K562 (cell line): ENCODE results near the gene ARNT2. TPM values are rescaled to one million over a fixed set of nuclear protein-coding genes. Genes with fewer than 3 reads are reported as not detected.

Experiments used
- ATAC-seq: fragments of 200-7000 bp; cut with Tn5 transposase; 3 replicates; pipeline ENCODE4 v1.9.1; 2020; ENCODE audit warnings: moderate library complexity
- BruUV-seq: library from RNA; stranded (reverse); fragments of 400-500 nt; replicated peaks from 2 replicates; lab custom pipeline; 2021; lab: Mats Ljungman, UMichigan
- CTCF ChIA-PET: fragments of 300-600 bp; formaldehyde crosslinking; extraction: SDS; loops from one replicate; lab custom pipeline; 2021; ENCODE audit warnings: low intra/inter-chr PET ratio; lab: Yijun Ruan, JAX
- POLR2A ChIA-PET: fragments of 300-600, 350-650 bp; sonication (Branson Sonifier 250); formaldehyde crosslinking; extraction: SDS; loops from one replicate; lab custom pipeline; 2021; ENCODE audit warnings: antibody characterized with exemption, inconsistent platforms; lab: Yijun Ruan, JAX
- DNase-seq, 4 experiments: peaks; one replicate each; pipeline versions ENCODE4 v3.0.0 to v3.0.0-alpha.2; 2011 to 2018; ENCODE audit warnings: low spot score in 3 of 4, mixed read lengths in 3 of 4; ENCODE audit errors: extremely low read depth in 1 of 4
- FAIRE-seq: peaks from 2 replicates; lab custom pipeline; 2011; peaks lifted over from hg19 to GRCh38; lab: Jason Lieb, UNC
- H2AFZ ChIP-seq: 2 replicates; pipeline ENCODE4 v1.6.0; 2011; ENCODE audit warnings: low read depth, low read length, control low read depth, inconsistent platforms
- H3K27ac ChIP-seq: fragments of 200-600 bp; 3 replicates; pipeline ENCODE4 v1.8.0; 2011; ENCODE audit warnings: low read depth, mild to moderate bottlenecking, control low read depth, inconsistent platforms, low read length, moderate library complexity, mixed read lengths; ENCODE audit errors: extremely low read depth
- H3K27me3 ChIP-seq, 2 experiments: fragments of 300-600 bp in 1 of 2; 2 replicates in 1 of 2; 3 replicates in 1 of 2; pipeline versions ENCODE4 v1.6.0 to v1.8.0; 2011; ENCODE audit warnings: inconsistent platforms in 2 of 2, low read length in 2 of 2, mild to moderate bottlenecking in 1 of 2, mixed read lengths in 1 of 2, moderate library complexity in 1 of 2; ENCODE audit not compliant: control insufficient read depth in 2 of 2, insufficient read depth in 2 of 2
- H3K36me3 ChIP-seq: fragments of 300-600 bp; 3 replicates; pipeline ENCODE4 v1.8.0; 2011; ENCODE audit warnings: mild to moderate bottlenecking, low read length, inconsistent platforms; ENCODE audit not compliant: control insufficient read depth, insufficient read depth
- H3K4me1 ChIP-seq, 2 experiments: fragments of 200-600 bp in 1 of 2; replicated peaks in 1 of 2; 2 replicates in 1 of 2; 3 replicates in 1 of 2; pipeline versions ENCODE4 v1.5.1 to v1.8.0; 2011; ENCODE audit warnings: inconsistent platforms in 2 of 2, low read length in 2 of 2, mild to moderate bottlenecking in 1 of 2, mixed read lengths in 1 of 2, moderate library complexity in 1 of 2; ENCODE audit not compliant: control insufficient read depth in 2 of 2, insufficient read depth in 2 of 2
- H3K4me2 ChIP-seq: 2 replicates; pipeline ENCODE4 v1.6.1; 2011; ENCODE audit warnings: low read length, control low read depth, inconsistent platforms, mixed read lengths; ENCODE audit not compliant: insufficient read depth
- H3K4me3 ChIP-seq: fragments of 200-600 bp; sonication (generic), shearing (Covaris generic); 2 replicates; pipeline ENCODE4 v1.5.1; 2016; ENCODE audit warnings: control low read depth, inconsistent platforms
- H3K79me2 ChIP-seq: fragments of 200-600 bp; 3 replicates; pipeline ENCODE4 v1.8.0; 2011; ENCODE audit warnings: low read length, inconsistent platforms; ENCODE audit not compliant: control insufficient read depth, insufficient read depth
- H3K9ac ChIP-seq, 2 experiments: 2 replicates each; pipeline versions ENCODE4 v1.6.0 to v1.6.1; 2011; ENCODE audit warnings: low read depth in 2 of 2, low read length in 2 of 2, control low read depth in 1 of 2, inconsistent platforms in 1 of 2, mild to moderate bottlenecking in 1 of 2, mixed read lengths in 1 of 2; ENCODE audit not compliant: insufficient read depth in 1 of 2
- H3K9me1 ChIP-seq: one replicate; pipeline ENCODE4 v1.6.0; 2011; ENCODE audit warnings: inconsistent platforms, mild to moderate bottlenecking, low read length, moderate library complexity; ENCODE audit not compliant: control insufficient read depth, insufficient read depth
- H3K9me3 ChIP-seq: replicated peaks from 2 replicates; pipeline ENCODE4 v1.5.1; 2011; ENCODE audit warnings: low read depth, low read length, inconsistent platforms; ENCODE audit not compliant: control insufficient read depth, insufficient read depth
- H4K20me1 ChIP-seq: replicated peaks from 2 replicates; pipeline ENCODE4 v1.6.1; 2011; ENCODE audit warnings: low read length, inconsistent platforms, mixed read lengths; ENCODE audit not compliant: control insufficient read depth, insufficient read depth
- CBX3 ChIP-seq, 2 experiments: IDR thresholded peaks; 1 replicate in 1 of 2; 2 replicates in 1 of 2; pipeline ENCODE4 v1.6.1; 2012; ENCODE audit warnings: inconsistent platforms in 2 of 2, low read length in 2 of 2, borderline replicate concordance in 1 of 2, control low read depth in 1 of 2
- CEBPG ChIP-seq, 3 experiments: fragments of 200-800 bp in 1 of 3; sonication (Bioruptor generic) in 1 of 3; sonication (generic) in 1 of 3; formaldehyde crosslinking in 1 of 3; IDR thresholded peaks in 2 of 3; conservative IDR thresholded peaks in 1 of 3; 2 replicates each; pipeline versions ENCODE4 v1.6.1 to v1.8.0; 2016 to 2022; ENCODE audit warnings: missing compliant biosample characterization in 2 of 3, missing genetic modification characterization in 2 of 3, mild to moderate bottlenecking in 1 of 3, missing genetic modification reagents in 1 of 3
- CHD4 ChIP-seq: fragments of 200-600 bp; sonication (generic); IDR thresholded peaks from 3 replicates; pipeline ENCODE4 v1.6.1; 2012; ENCODE audit warnings: low read depth, mild to moderate bottlenecking, mixed read lengths, low read length, inconsistent platforms; ENCODE audit not compliant: insufficient read depth, insufficient replicate concordance, poor library complexity, severe bottlenecking
- ETV6 ChIP-seq, 3 experiments: fragments of 150-350 bp in 1 of 3; sonication (generic) in 1 of 3; formaldehyde crosslinking in 1 of 3; IDR thresholded peaks; 2 replicates each; pipeline versions ENCODE4 v1.6.1 to v1.8.0; 2014 to 2022; ENCODE audit warnings: borderline replicate concordance in 2 of 3, low read depth in 2 of 3, antibody characterized with exemption in 1 of 3, low read length in 1 of 3, mild to moderate bottlenecking in 1 of 3, missing genetic modification reagents in 1 of 3
- HMGN3 ChIP-seq: IDR thresholded peaks from 2 replicates; pipeline ENCODE4 v1.6.1; 2011; ENCODE audit warnings: borderline replicate concordance, low read depth, mild to moderate bottlenecking, mixed read lengths, low read length; ENCODE audit not compliant: insufficient read length; ENCODE audit errors: extremely low read depth
- KDM4B ChIP-seq, 2 experiments: fragments of 450-650 bp in 1 of 2; sonication (generic) in 1 of 2; IDR thresholded peaks; 2 replicates each; pipeline ENCODE4 v1.6.1; 2016 to 2017; ENCODE audit warnings: borderline replicate concordance in 2 of 2, antibody characterized with exemption in 1 of 2, low read depth in 1 of 2, mild to moderate bottlenecking in 1 of 2
- MAFG ChIP-seq: fragments of 450-650 bp; conservative IDR thresholded peaks from 2 replicates; pipeline ENCODE4 v1.6.1; 2016; ENCODE audit warnings: missing genetic modification characterization, missing compliant biosample characterization
- MED1 ChIP-seq: sonication (generic); formaldehyde crosslinking; IDR thresholded peaks from 2 replicates; pipeline ENCODE4 v1.8.1; 2023; ENCODE audit warnings: missing genetic modification reagents, borderline replicate concordance
- MTF1 ChIP-seq: fragments of 250-450 bp; sonication (Bioruptor Pico); IDR thresholded peaks from 2 replicates; pipeline ENCODE4 v1.9.0; 2021; ENCODE audit warnings: moderate library complexity, mild to moderate bottlenecking, inconsistent platforms, borderline replicate concordance
- POLR2AphosphoS5 ChIP-seq: IDR thresholded peaks from 2 replicates; pipeline ENCODE4 v1.6.1; 2011; ENCODE audit warnings: mild to moderate bottlenecking, low read depth, low read length, moderate library complexity; ENCODE audit not compliant: control insufficient read depth, insufficient read depth
- SMAD1 ChIP-seq: fragments of 150-350 bp; IDR thresholded peaks from 2 replicates; pipeline ENCODE4 v1.6.1; 2014; ENCODE audit warnings: low read length, low read depth; ENCODE audit not compliant: partially characterized antibody
- SREBF2 ChIP-seq: sonication (generic); formaldehyde crosslinking; IDR thresholded peaks from 2 replicates; pipeline ENCODE4 v1.4.0; 2020; ENCODE audit warnings: mild to moderate bottlenecking, missing genetic modification reagents
- USF2 ChIP-seq: sonication (generic); formaldehyde crosslinking; IDR thresholded peaks from 2 replicates; pipeline ENCODE4 v1.5.0; 2020; ENCODE audit warnings: missing genetic modification reagents
- ZFP91 ChIP-seq: sonication (generic); formaldehyde crosslinking; IDR thresholded peaks from 2 replicates; pipeline ENCODE4 v1.8.0; 2022; ENCODE audit warnings: mild to moderate bottlenecking, missing genetic modification reagents
- ZNF212 ChIP-seq: fragments of 450-650 bp; formaldehyde crosslinking; IDR thresholded peaks from 2 replicates; pipeline ENCODE4 v1.4.0; 2020; ENCODE audit warnings: mild to moderate bottlenecking
- ZNF263 ChIP-seq: sonication (generic); formaldehyde crosslinking; IDR thresholded peaks from 2 replicates; pipeline ENCODE4 v1.8.0; 2022; ENCODE audit warnings: mild to moderate bottlenecking, missing genetic modification reagents, borderline replicate concordance
- ZNF311 ChIP-seq: fragments of 250-450 bp; sonication (Bioruptor Pico); IDR thresholded peaks from 2 replicates; pipeline ENCODE4 v1.4.0; 2020; ENCODE audit warnings: mild to moderate bottlenecking, moderate library complexity
- ZNF431 ChIP-seq: sonication (generic); formaldehyde crosslinking; IDR thresholded peaks from 2 replicates; pipeline ENCODE4 v1.8.0; 2022; ENCODE audit warnings: mild to moderate bottlenecking, missing genetic modification reagents
- WGBS: fragments of 100-300 bp; shearing (Covaris generic); methylation state at CpG from one replicate; pipeline ENCODE4 v1.1.6; 2016; ENCODE audit warnings: low coverage, mixed read lengths; ENCODE audit not compliant: insufficient coverage; ENCODE audit errors: missing lambda C conversion rate; 5-methylcytosine and 5-hydroxymethylcytosine counted together
- in situ Hi-C: fragments of 300-500 bp; cut with MboI; formaldehyde crosslinking; loops from 4 replicates; pipeline ENCODE4 v1.15.0; 2018; ENCODE audit warnings: inconsistent platforms, mixed read lengths
- intact Hi-C: fragments of 100-400 bp; cut with micrococcal nuclease; formaldehyde crosslinking; loops from 2 replicates; pipeline ENCODE4 v1.14.2; 2022
- polyA plus RNA-seq, 8 experiments: library from polyadenylated mRNA; depleted of rRNA in 4 of 8; stranded (reverse) in 5 of 8; unstranded in 3 of 8; fragments of >200 nt; fragmentation: Nextera tagmentation in 2 of 8; fragmentation: Illumina TruSeq in 1 of 8; extraction: Ambion mirVana in 2 of 8; extraction: Trizol in 1 of 8; gene quantifications; 2 replicates each; pipeline versions ENCODE4 v1.2.1 to v1.2.3, GENCODE V29; 2011 to 2014; ENCODE audit warnings: inconsistent platforms in 1 of 8, missing spikeins in 1 of 8
- total RNA-seq, 7 experiments: library from RNA; depleted of rRNA in 6 of 7; stranded (reverse); fragments of >200 nt in 6 of 7; fragmentation: Illumina TruSeq in 2 of 7; extraction: Trizol in 2 of 7; gene quantifications; 2 replicates each; pipeline versions ENCODE4 v1.2.1 to v1.2.3, GENCODE V29; 2011 to 2021; ENCODE audit warnings: low replicate concordance in 1 of 7

ARNT2 gene
- total and polyA plus RNA-seq, 9 of the 15 experiments (the other 6 are each of a cell fraction or from before 2014, with no cell fraction given): 0.01 TPM; not detected in 8

- intact Hi-C loops: no loop called here
- BruUV-seq: no TSS peak
- no peaks in the 10 kb centered on the region for H3K36me3 ChIP-seq
- no peaks in the 10 kb centered on the region for H4K20me1 ChIP-seq
- no peak overlapping the region for H3K27ac ChIP-seq
- CTCF ChIA-PET: no interaction called here
- no peak overlapping the region for H3K9ac ChIP-seq
- DNase-seq (no peak), FAIRE-seq (no peak), ATAC-seq (no peak)
- no peak overlapping the region for H3K4me3 ChIP-seq
- in situ Hi-C loops: no loop called here
- 6% methylated on average over 1 of the region's 1 CpG for WGBS
- H3K4me1 ChIP-seq: no peaks in the 10 kb centered on the region
- H3K27me3 ChIP-seq: peaks cover 6 to 12% of the 10 kb centered on the region in 2 experiments; a peak in 4 of 5 replicates
- TF ChIP-seq POLR2AphosphoS5 (no peak), MTF1 (CRISPR knock-in tag) (no peak), ETV6 (IDR thresholded peaks at IDR 0.05; ENCODE audit: borderline replicate concordance in 1 of 2, low read depth in 2 of 2, low read length in 1 of 2) (no peak), ETV6 (CRISPR knock-in tag; IDR thresholded peaks at IDR 0.05; ENCODE audit: borderline replicate concordance) (no peak), USF2 (CRISPR knock-in tag) (no peak), CHD4 (no peak), ZNF431 (CRISPR knock-in tag) (no peak), ZFP91 (CRISPR knock-in tag) (no peak), MED1 (CRISPR knock-in tag) (no peak), CBX3 (IDR thresholded peaks at IDR 0.05; ENCODE audit: borderline replicate concordance in 1 of 2, low read length in 2 of 2) (no peak), CEBPG (CRISPR knock-in tag; IDR thresholded peaks at IDR 0.05) (no peak), CEBPG (tag; conservative IDR thresholded peaks at IDR 0.05 in 1 of 2, IDR thresholded peaks at IDR 0.05 in 1 of 2) (no peak), HMGN3 (no peak), ZNF311 (CRISPR knock-in tag) (no peak), KDM4B (IDR thresholded peaks at IDR 0.05; ENCODE audit: borderline replicate concordance in 2 of 2, low read depth in 1 of 2) (no peak), SMAD1 (no peak), ZNF212 (CRISPR knock-in tag) (no peak), MAFG (no peak), SREBF2 (no peak), ZNF263 (CRISPR knock-in tag) (no peak)
- POLR2A ChIA-PET: interaction anchor here (1.2 kb wide), 1 partner anchor 387 kb away, joined by 3 read pairs; no protein-coding TSS in a partner anchor
- H3K79me2 ChIP-seq: no peaks in the 10 kb centered on the region
- H3K4me2 ChIP-seq: no peak overlapping the region
- no peaks in the 10 kb centered on the region for H3K9me1 ChIP-seq
- H3K9me3 ChIP-seq: no peaks in the 10 kb centered on the region
- no peak overlapping the region for H2AFZ ChIP-seq
Observed at GRCh38 chr15:80389370-80389769, 14.8 kb upstream of the ARNT2 start.
